HG02759 (cell line): ENCODE data around the gene CCDC13.

Experiments
- ATAC-seq: cut with Tn5 transposase; IDR thresholded peaks from one replicate; pipeline ENCODE4 v1.9.1; 2021; ENCODE audit warnings: mild to moderate bottlenecking, moderate library complexity; ENCODE audit not compliant: unreplicated experiment

Gene CCDC13

GRCh38 chr3:42799376-42799775, 26.3 kb upstream of the CCDC13 start:
- no peak for ATAC-seq

GRCh38 chr3:42796332-42796885, 23.4 kb upstream of the CCDC13 start:
- no peak for ATAC-seq

GRCh38 chr3:42795621-42796181, 22.6 kb upstream of the CCDC13 start:
- no peak for ATAC-seq

GRCh38 chr3:42790714-42791229, 17.7 kb upstream of the CCDC13 start:
- ATAC-seq = no peak

GRCh38 chr3:42786631-42787030, 13.6 kb upstream of the CCDC13 start:
- ATAC-seq = no peak

- ATAC-seq = no peak
These were observed 13.2 kb upstream of the CCDC13 start for GRCh38 chr3:42786212-42786611.

GRCh38 chr3:42780892-42781700, 8.0 kb upstream of the CCDC13 start:
- peak; percentile 67 for ATAC-seq

GRCh38 chr3:42780398-42780797, 7.3 kb upstream of the CCDC13 start:
- ATAC-seq = no peak

GRCh38 chr3:42778644-42779043, 5.6 kb upstream of the CCDC13 start:
- no peak for ATAC-seq

- peak; percentile 1 for ATAC-seq
These were observed 327 bp upstream of the CCDC13 start for GRCh38 chr3:42773409-42773751.

GRCh38 chr3:42771271-42771670, 1.8 kb downstream of the CCDC13 start:
- no peak for ATAC-seq

GRCh38 chr3:42769477-42770131, 3.4 kb downstream of the CCDC13 start:
- ATAC-seq = no peak

GRCh38 chr3:42764561-42765295, 8.3 kb downstream of the CCDC13 start:
- no peak for ATAC-seq

- ATAC-seq = no peak
These were observed 8.9 kb downstream of the CCDC13 start for GRCh38 chr3:42764115-42764514.

GRCh38 chr3:42763021-42763420, 10.0 kb downstream of the CCDC13 start:
- ATAC-seq = no peak

- ATAC-seq = no peak
These were observed 10.9 kb downstream of the CCDC13 start for GRCh38 chr3:42762046-42762724.

- no peak for ATAC-seq
These were observed 14.9 kb downstream of the CCDC13 start for GRCh38 chr3:42758126-42758525.

- ATAC-seq = no peak
These were observed 16.3 kb downstream of the CCDC13 start for GRCh38 chr3:42756681-42757213.

GRCh38 chr3:42755681-42756578, 17.1 kb downstream of the CCDC13 start:
- no peak for ATAC-seq
